HepG2 (cell line): Measurements from ENCODE around the gene SF3B2. TPM values are rescaled to one million over a fixed set of nuclear protein-coding genes. Genes with fewer than 3 reads are reported as not detected.

Experiments used
- ATAC-seq: fragments of 200-7000 bp; cut with Tn5 transposase; 3 replicates; pipeline ENCODE4 v1.9.1; 2020; ENCODE audit warnings: mild to moderate bottlenecking, moderate library complexity
- BruUV-seq: library from RNA; stranded (reverse); fragments of 400-500 nt; replicated peaks from 2 replicates; lab custom pipeline; 2021; lab: Mats Ljungman, UMichigan
- CTCF ChIA-PET: fragments of 300-600 bp; formaldehyde crosslinking; extraction: SDS; loops from one replicate; lab custom pipeline; 2021; ENCODE audit warnings: low total read pairs, inconsistent platforms, low intra/inter-chr PET ratio; lab: Yijun Ruan, JAX
- POLR2A ChIA-PET: fragments of 350-600 bp; sonication (Branson Sonifier 250); formaldehyde crosslinking; loops from one replicate; lab custom pipeline; 2020; ENCODE audit warnings: antibody characterized with exemption, inconsistent platforms; lab: Yijun Ruan, JAX
- DNase-seq: peaks from one replicate; pipeline ENCODE4 v3.0.0-alpha.2; 2015; ENCODE audit warnings: low spot score
- FAIRE-seq: peaks from 3 replicates; lab custom pipeline; 2011; peaks lifted over from hg19 to GRCh38; lab: Jason Lieb, UNC
- H2AFZ ChIP-seq: one replicate; pipeline ENCODE4 v1.6.1; 2011; ENCODE audit warnings: low read length, inconsistent platforms
- H3K27ac ChIP-seq: fragments of 300-600 bp; 3 replicates; pipeline ENCODE4 v1.8.0; 2011; ENCODE audit warnings: mixed run types, mild to moderate bottlenecking, mixed read lengths, low read length, inconsistent platforms; ENCODE audit not compliant: insufficient read depth; ENCODE audit errors: extremely low read length
- H3K27me3 ChIP-seq, 2 experiments: fragments of 200-600 bp in 1 of 2; 2 replicates in 1 of 2; 3 replicates in 1 of 2; pipeline versions ENCODE4 v1.6.0 to v1.8.0; 2011; ENCODE audit warnings: low read length in 2 of 2, mild to moderate bottlenecking in 2 of 2, moderate library complexity in 2 of 2, inconsistent platforms in 1 of 2; ENCODE audit not compliant: insufficient read depth in 2 of 2, control insufficient read depth in 1 of 2
- H3K36me3 ChIP-seq, 2 experiments: fragments of 200-600 bp in 1 of 2; replicated peaks in 1 of 2; 2 replicates in 1 of 2; 3 replicates in 1 of 2; pipeline versions ENCODE4 v1.5.1 to v1.8.0; 2011; ENCODE audit warnings: low read length in 2 of 2, inconsistent platforms in 1 of 2; ENCODE audit not compliant: insufficient read depth in 2 of 2, control insufficient read depth in 1 of 2
- H3K4me1 ChIP-seq: 2 replicates; pipeline ENCODE4 v1.5.1; 2012; ENCODE audit warnings: low read length, inconsistent platforms; ENCODE audit not compliant: insufficient read depth
- H3K4me2 ChIP-seq: 2 replicates; pipeline ENCODE4 v1.6.0; 2011; ENCODE audit warnings: low read depth, low read length, inconsistent platforms
- H3K4me3 ChIP-seq, 3 experiments: fragments of 200-600 bp in 1 of 3; sonication (generic), shearing (Covaris generic) in 1 of 3; replicated peaks in 1 of 3; 2 replicates each; pipeline ENCODE4 v1.5.1; 2011 to 2016; ENCODE audit warnings: low read length in 3 of 3, inconsistent platforms in 2 of 3, low read depth in 2 of 3, mild to moderate bottlenecking in 2 of 3, control low read depth in 1 of 3, mixed read lengths in 1 of 3; ENCODE audit not compliant: insufficient read depth in 1 of 3
- H3K79me2 ChIP-seq: one replicate; pipeline ENCODE4 v1.6.1; 2011; ENCODE audit warnings: low read length, inconsistent platforms; ENCODE audit not compliant: insufficient read depth
- H3K9ac ChIP-seq: 2 replicates; pipeline ENCODE4 v1.6.0; 2011; ENCODE audit warnings: mild to moderate bottlenecking, low read depth, low read length, inconsistent platforms; ENCODE audit not compliant: insufficient read depth
- H3K9me3 ChIP-seq: 2 replicates; pipeline ENCODE4 v1.5.1; 2012; ENCODE audit warnings: mild to moderate bottlenecking, low read length
- H4K20me1 ChIP-seq: 2 replicates; pipeline ENCODE4 v1.6.0; 2011; ENCODE audit warnings: inconsistent platforms, mild to moderate bottlenecking, low read length, moderate library complexity; ENCODE audit not compliant: insufficient read depth
- CCAR2 ChIP-seq: fragments of 200-400 bp; formaldehyde crosslinking; optimal IDR thresholded peaks from 2 replicates; pipeline ENCODE3; 2018; ENCODE audit warnings: low read depth, mild to moderate bottlenecking, low read length, moderate library complexity
- E2F2 ChIP-seq: sonication (generic); formaldehyde crosslinking; IDR thresholded peaks from 2 replicates; pipeline ENCODE4 v1.4.0; 2020; ENCODE audit warnings: missing genetic modification reagents, borderline replicate concordance
- HNRNPUL1 ChIP-seq: fragments of 200-400 bp; formaldehyde crosslinking; IDR thresholded peaks from 2 replicates; pipeline ENCODE4 v1.6.1; 2017; ENCODE audit warnings: low read depth, mild to moderate bottlenecking, low read length, moderate library complexity
- JUN ChIP-seq: sonication (generic); formaldehyde crosslinking; IDR thresholded peaks from 2 replicates; pipeline ENCODE4 v1.4.0; 2020; ENCODE audit warnings: mild to moderate bottlenecking, missing genetic modification reagents
- KIAA2018 ChIP-seq: sonication (generic); formaldehyde crosslinking; IDR thresholded peaks from 2 replicates; pipeline ENCODE4 v1.5.0; 2020; ENCODE audit warnings: mild to moderate bottlenecking, missing genetic modification reagents, borderline replicate concordance
- ZFP90 ChIP-seq: sonication (generic); formaldehyde crosslinking; IDR thresholded peaks from 2 replicates; pipeline ENCODE4 v1.8.0; 2022; ENCODE audit warnings: missing genetic modification reagents, mild to moderate bottlenecking, inconsistent platforms, borderline replicate concordance
- ZNF784 ChIP-seq: sonication (generic); formaldehyde crosslinking; IDR thresholded peaks from 2 replicates; pipeline ENCODE4 v1.5.1; 2020; ENCODE audit warnings: missing genetic modification reagents, mild to moderate bottlenecking, borderline replicate concordance
- WGBS: methylation state at CpG from one replicate; pipeline ENCODE4 v1.1.6; 2017; ENCODE audit warnings: low lambda C conversion rate; 5-methylcytosine and 5-hydroxymethylcytosine counted together
- in situ Hi-C: cut with HindIII; loops from 2 replicates; pipeline ENCODE4 v1.10.0; 2017; ENCODE audit warnings: low pct_unique_long_range_greater_than_20kb; ENCODE audit not compliant: extremely low pct_ligation_motif_present
- intact Hi-C: fragments of 100-400 bp; cut with micrococcal nuclease; formaldehyde crosslinking; loops from one replicate; pipeline ENCODE4 v1.10.0; 2022; ENCODE audit not compliant: unreplicated experiment
- polyA plus RNA-seq, 8 experiments: library from polyadenylated mRNA; depleted of rRNA in 3 of 8; stranded (reverse) in 7 of 8; unstranded in 1 of 8; fragments of >200 nt; fragmentation: Illumina TruSeq in 4 of 8; extraction: Trizol in 4 of 8; gene quantifications; 2 replicates each; pipeline versions ENCODE4 v1.2.1 to v1.2.3, GENCODE V29; 2011 to 2016; ENCODE audit warnings: low read depth in 4 of 8, missing spikeins in 1 of 8, mixed read lengths in 1 of 8; ENCODE audit not compliant: insufficient read depth in 1 of 8
- total RNA-seq, 5 experiments: library from RNA; depleted of rRNA; stranded (reverse); fragments of >200 nt; fragmentation: Illumina TruSeq; extraction: Trizol; gene quantifications; 2 replicates each; pipeline ENCODE4 v1.2.3, GENCODE V29; 2016; ENCODE audit warnings: low read depth in 1 of 5

SF3B2 gene
- total and polyA plus RNA-seq, 2 of the 13 experiments (the other 11 are each of a cell fraction or from before 2014, with no cell fraction given): 70.4 to 153 TPM

- peak; percentile 40; the same call in 1 of the 2 replicates for TF ChIP-seq JUN
Measured at GRCh38 chr11:66020618-66021357, 31.4 kb upstream of the SF3B2 start (continued).

GRCh38 chr11:66022401-66023185, 29.6 kb upstream of the SF3B2 start:
- Histone ChIP-seq H2AFZ (peak overlapping the region; percentile 86), H3K27ac (no peak overlapping the region), H3K27me3 (peaks cover 5 to 28% of the 10 kb centered on the region in 2 experiments; a peak in 3 of 5 replicates), H3K4me1 (peaks cover 21% of the 10 kb centered on the region), H3K9ac (peak overlapping the region; percentile 64; the same call in 1 of the 2 replicates), H4K20me1 (no peaks in the 10 kb centered on the region), H3K4me2 (peak overlapping the region; percentile 94), H3K36me3 (no peaks in the 10 kb centered on the region), H3K79me2 (no peaks in the 10 kb centered on the region), H3K4me3 (peak overlapping the region; percentile 39 to 72 (median 46); a peak in 5 of 6 replicates), H3K9me3 (no peaks in the 10 kb centered on the region)
- no peak for FAIRE-seq
- ChIA-PET POLR2A (interaction anchor here (0.9 to 1.3 kb wide), 4 partner anchors 14 to 30 kb away, joined by 3 to 5 read pairs (median 4); partner anchors contain the start of genes BANF1, EIF1AD and SF3B2), CTCF (interaction anchor here (1.2 to 1.5 kb wide), 2 partner anchors 22 to 25 kb away, joined by 4 to 8 read pairs; no protein-coding TSS in a partner anchor)
- peak; percentile 45 for DNase-seq
- BruUV-seq: no TSS peak
- in situ Hi-C loops: no loop called here
- intact Hi-C loops: no loop called here
- WGBS: 1% methylated on average over 13 of the region's 46 CpGs
- peak; percentile 82 for ATAC-seq
- TF ChIP-seq ZNF784 (CRISPR knock-in tag): peak; percentile 64; the same call in 1 of the 2 replicates
- TF ChIP-seq CCAR2: no peak
- TF ChIP-seq KIAA2018: no peak
- peak; percentile 72; the same call in 1 of the 2 replicates for TF ChIP-seq ZFP90 (CRISPR knock-in tag)
- TF ChIP-seq HNRNPUL1: no peak
- peak; percentile 48; the same call in 1 of the 2 replicates for TF ChIP-seq E2F2 (CRISPR knock-in tag)
